Keratinocyte (primary cell): ENCODE data around the gene BORCS8. TPM values are rescaled to one million over a fixed set of nuclear protein-coding genes. Genes with fewer than 3 reads are reported as not detected.

ENCODE experiments used
- DNase-seq: peaks from one replicate; pipeline ENCODE4 v3.0.0-alpha.2; 2011; ENCODE audit warnings: low read depth, missing footprints, low spot score
- FAIRE-seq: peaks from 2 replicates; lab custom pipeline; 2011; peaks lifted over from hg19 to GRCh38; lab: Jason Lieb, UNC
- H2AFZ ChIP-seq: 2 replicates; pipeline ENCODE4 v1.6.0; 2012; ENCODE audit warnings: low read length, control low read depth, inconsistent platforms; ENCODE audit not compliant: control insufficient read depth
- H3K27ac ChIP-seq: 2 replicates; pipeline ENCODE4 v1.5.1; 2011; ENCODE audit warnings: low read length; ENCODE audit not compliant: control insufficient read depth, insufficient read depth
- H3K27me3 ChIP-seq: 3 replicates; pipeline ENCODE4 v1.6.0; 2011; ENCODE audit warnings: low read length; ENCODE audit not compliant: control insufficient read depth, insufficient read depth; ENCODE audit errors: extremely low read depth
- H3K36me3 ChIP-seq, 2 experiments: 2 replicates in 1 of 2; 3 replicates in 1 of 2; pipeline ENCODE4 v1.5.1; 2011; ENCODE audit warnings: low read length in 2 of 2, mild to moderate bottlenecking in 1 of 2; ENCODE audit not compliant: control insufficient read depth in 2 of 2, insufficient read depth in 2 of 2; ENCODE audit errors: extremely low read depth in 1 of 2
- H3K4me1 ChIP-seq: 3 replicates; pipeline ENCODE4 v1.5.1; 2011; ENCODE audit warnings: low read length; ENCODE audit not compliant: control insufficient read depth, insufficient read depth; ENCODE audit errors: extremely low read depth
- H3K4me2 ChIP-seq: 3 replicates; pipeline ENCODE4 v1.6.0; 2011; ENCODE audit warnings: low read depth, low read length; ENCODE audit not compliant: control insufficient read depth, insufficient read depth; ENCODE audit errors: extremely low read depth
- H3K4me3 ChIP-seq, 3 experiments: fragments of 200-600 bp in 1 of 3; sonication (generic) in 1 of 3; 2 replicates in 2 of 3; 3 replicates in 1 of 3; pipeline ENCODE4 v1.5.1; 2011 to 2016; ENCODE audit warnings: low read length in 3 of 3, mild to moderate bottlenecking in 3 of 3, control low read depth in 2 of 3, inconsistent platforms in 1 of 3, low read depth in 1 of 3, mixed read lengths in 1 of 3, mixed run types in 1 of 3, moderate library complexity in 1 of 3; ENCODE audit not compliant: control insufficient read depth in 2 of 3, insufficient read depth in 2 of 3; ENCODE audit errors: extremely low read depth in 1 of 3
- H3K79me2 ChIP-seq: 2 replicates; pipeline ENCODE4 v1.6.0; 2012; ENCODE audit warnings: low read length; ENCODE audit not compliant: control insufficient read depth, insufficient read depth
- H3K9ac ChIP-seq: 3 replicates; pipeline ENCODE4 v1.6.0; 2011; ENCODE audit warnings: low read length; ENCODE audit not compliant: control insufficient read depth, insufficient read depth; ENCODE audit errors: extremely low read depth
- H3K9me1 ChIP-seq: 3 replicates; pipeline ENCODE4 v1.6.0; 2011; ENCODE audit warnings: low read length; ENCODE audit not compliant: control insufficient read depth, insufficient read depth; ENCODE audit errors: extremely low read depth
- H3K9me3 ChIP-seq: 2 replicates; pipeline ENCODE4 v1.5.1; 2012; ENCODE audit warnings: low read depth, low read length; ENCODE audit not compliant: control insufficient read depth
- H4K20me1 ChIP-seq: 3 replicates; pipeline ENCODE4 v1.6.0; 2011; ENCODE audit warnings: low read length; ENCODE audit not compliant: control insufficient read depth, insufficient read depth; ENCODE audit errors: extremely low read depth
- EZH2 ChIP-seq: IDR thresholded peaks from one replicate; pipeline ENCODE4 v1.6.1; 2012; ENCODE audit warnings: inconsistent platforms, mild to moderate bottlenecking, low read length, moderate library complexity
- dilution Hi-C: fragments of 300-500 bp; cut with MboI; formaldehyde crosslinking; loops from one replicate; pipeline ENCODE4 v1.7.0; 2020; ENCODE audit warnings: low sequenced_read_pairs; ENCODE audit not compliant: extremely low pct_ligation_motif_present
- polyA plus RNA-seq, 5 experiments: library from polyadenylated mRNA; depleted of rRNA in 3 of 5; stranded (reverse) in 3 of 5; stranded (forward) in 1 of 5; unstranded in 1 of 5; fragments of >200 nt; gene quantifications; 1 replicate in 1 of 5; 2 replicates in 3 of 5; 3 replicates in 1 of 5; pipeline versions ENCODE4 v1.2.1 to v1.2.3, GENCODE V29; 2011 to 2012; ENCODE audit warnings: missing spikeins in 2 of 5, low read depth in 1 of 5, low replicate concordance in 1 of 5
- TF ChIP-seq, protein P1 (sequence below), 3 experiments: IDR thresholded peaks in 1 of 3; conservative IDR thresholded peaks in 1 of 3; optimal IDR thresholded peaks in 1 of 3; 2 replicates in 2 of 3; 3 replicates in 1 of 3; pipeline versions ENCODE3 to v1.5.1; 2011; ENCODE audit warnings: low read length in 3 of 3, mild to moderate bottlenecking in 3 of 3, moderate library complexity in 2 of 3, control low read depth in 1 of 3, inconsistent platforms in 1 of 3; ENCODE audit not compliant: insufficient read depth in 2 of 3; ENCODE audit errors: extremely low read depth in 1 of 3

The BORCS8 gene
- polyA plus RNA-seq, 1 donor (not counting 4 experiments of a cell fraction or from before 2014, with no cell fraction given), result 16.3 TPM

- Histone ChIP-seq H3K9ac (no peak overlapping the region), H4K20me1 (no peaks in the 10 kb centered on the region), H3K4me1 (peaks cover 3% of the 10 kb centered on the region), H3K27ac (no peak overlapping the region), H3K36me3 (no peaks in the 10 kb centered on the region), H3K4me3 (no peak overlapping the region), H3K79me2 (no peaks in the 10 kb centered on the region), H3K4me2 (no peak overlapping the region), H2AFZ (no peak overlapping the region), H3K27me3 (peaks cover 17% of the 10 kb centered on the region), H3K9me3 (no peaks in the 10 kb centered on the region), H3K9me1 (no peaks in the 10 kb centered on the region)
- no peak for FAIRE-seq
- dilution Hi-C loops, result no loop called here
- DNase-seq, result no peak
- TF ChIP-seq EZH2, result no peak
- TF ChIP-seq, protein P1, sequence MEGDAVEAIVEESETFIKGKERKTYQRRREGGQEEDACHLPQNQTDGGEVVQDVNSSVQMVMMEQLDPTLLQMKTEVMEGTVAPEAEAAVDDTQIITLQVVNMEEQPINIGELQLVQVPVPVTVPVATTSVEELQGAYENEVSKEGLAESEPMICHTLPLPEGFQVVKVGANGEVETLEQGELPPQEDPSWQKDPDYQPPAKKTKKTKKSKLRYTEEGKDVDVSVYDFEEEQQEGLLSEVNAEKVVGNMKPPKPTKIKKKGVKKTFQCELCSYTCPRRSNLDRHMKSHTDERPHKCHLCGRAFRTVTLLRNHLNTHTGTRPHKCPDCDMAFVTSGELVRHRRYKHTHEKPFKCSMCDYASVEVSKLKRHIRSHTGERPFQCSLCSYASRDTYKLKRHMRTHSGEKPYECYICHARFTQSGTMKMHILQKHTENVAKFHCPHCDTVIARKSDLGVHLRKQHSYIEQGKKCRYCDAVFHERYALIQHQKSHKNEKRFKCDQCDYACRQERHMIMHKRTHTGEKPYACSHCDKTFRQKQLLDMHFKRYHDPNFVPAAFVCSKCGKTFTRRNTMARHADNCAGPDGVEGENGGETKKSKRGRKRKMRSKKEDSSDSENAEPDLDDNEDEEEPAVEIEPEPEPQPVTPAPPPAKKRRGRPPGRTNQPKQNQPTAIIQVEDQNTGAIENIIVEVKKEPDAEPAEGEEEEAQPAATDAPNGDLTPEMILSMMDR (optimal IDR thresholded peaks at IDR 0.05 in 1 of 3, IDR thresholded peaks at IDR 0.05 in 1 of 3, conservative IDR thresholded peaks at IDR 0.05 in 1 of 3; ENCODE audit: extremely low read depth in 1 of 3, insufficient read depth in 2 of 3, low read length in 3 of 3), result no peak
Measured at GRCh38 chr19:19226663-19227062, 34.7 kb upstream of the BORCS8 start.

GRCh38 chr19:19226204-19226603 is 34.3 kb upstream of the BORCS8 start:
- dilution Hi-C loops, result no loop called here
- Histone ChIP-seq H3K4me2 (no peak overlapping the region), H4K20me1 (no peaks in the 10 kb centered on the region)

More at GRCh38 chr19:19226204-19226603, 34.3 kb upstream of the BORCS8 start:
- FAIRE-seq (no peak), DNase-seq (no peak)
- no peaks in the 10 kb centered on the region for H3K9me1 ChIP-seq
- H3K27me3 ChIP-seq, result peaks cover 17% of the 10 kb centered on the region
- H3K79me2 ChIP-seq, result no peaks in the 10 kb centered on the region
- H3K4me3 ChIP-seq, result no peak overlapping the region
- H3K4me1 ChIP-seq, result peaks cover 3% of the 10 kb centered on the region
- no peaks in the 10 kb centered on the region for H3K9me3 ChIP-seq
- no peak overlapping the region for H3K9ac ChIP-seq
- no peak overlapping the region for H2AFZ ChIP-seq
- H3K27ac ChIP-seq, result no peak overlapping the region
- H3K36me3 ChIP-seq, result no peaks in the 10 kb centered on the region
- TF ChIP-seq EZH2, result no peak
- TF ChIP-seq, protein P1 (optimal IDR thresholded peaks at IDR 0.05 in 1 of 3, IDR thresholded peaks at IDR 0.05 in 1 of 3, conservative IDR thresholded peaks at IDR 0.05 in 1 of 3; ENCODE audit: extremely low read depth in 1 of 3, insufficient read depth in 2 of 3, low read length in 3 of 3), result no peak
